BE2C (cell line): ENCODE measurements around the gene NUDT15.
A peak's percentile ranks its signal among the peaks of the same experiment; 100 is the strongest.

Source experiments
- DNase-seq: peaks from one replicate; pipeline ENCODE4 v3.0.0-alpha.2; 2020
- H3K27me3 ChIP-seq: fragments of 250-450 bp; sonication (Bioruptor Pico); 2 replicates; pipeline ENCODE4 v1.5.1; 2020; ENCODE audit warnings: mild to moderate bottlenecking
- H3K36me3 ChIP-seq: fragments of 250-450 bp; sonication (Bioruptor Pico); 2 replicates; pipeline ENCODE4 v1.5.1; 2020; ENCODE audit warnings: mild to moderate bottlenecking
- H3K4me1 ChIP-seq: fragments of 250-450 bp; sonication (Bioruptor Pico); 2 replicates; pipeline ENCODE4 v1.5.1; 2020
- H3K4me3 ChIP-seq: 2 replicates; pipeline ENCODE4 v1.5.1; 2011; ENCODE audit warnings: low read depth, low read length
- H3K9me3 ChIP-seq: fragments of 250-450 bp; sonication (Bioruptor Pico); 2 replicates; pipeline ENCODE4 v1.5.1; 2020
- TF ChIP-seq, protein P1 (sequence below): IDR thresholded peaks from 2 replicates; pipeline ENCODE4 v1.5.1; 2012; ENCODE audit warnings: mild to moderate bottlenecking, low read depth, low read length

The NUDT15 gene

DNA sequence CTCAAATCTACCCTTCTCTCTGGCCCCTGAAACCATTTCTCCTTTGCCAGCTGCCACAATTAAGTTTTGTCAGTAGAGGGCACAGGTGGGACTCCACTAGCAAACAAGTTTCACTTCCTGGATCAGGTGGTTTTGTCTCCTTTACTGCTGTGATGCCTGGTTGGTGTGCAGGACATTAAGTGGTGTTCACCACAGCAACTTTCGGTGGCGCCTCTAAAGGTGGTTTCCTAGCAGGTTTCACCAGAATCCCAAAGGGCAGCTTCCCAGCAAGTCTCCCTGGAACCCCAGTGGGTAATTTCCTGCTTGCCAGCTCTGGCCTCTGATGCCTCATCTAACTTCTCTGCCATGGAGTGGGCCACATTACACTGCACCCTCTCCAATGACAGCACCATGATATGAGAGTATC, 40.7 kb downstream of the NUDT15 start:
- no peaks in the 10 kb centered on the region for H3K4me1 ChIP-seq
- DNase-seq = no peak
- peaks cover 75% of the 10 kb centered on the region for H3K36me3 ChIP-seq
- TF ChIP-seq, protein P1, sequence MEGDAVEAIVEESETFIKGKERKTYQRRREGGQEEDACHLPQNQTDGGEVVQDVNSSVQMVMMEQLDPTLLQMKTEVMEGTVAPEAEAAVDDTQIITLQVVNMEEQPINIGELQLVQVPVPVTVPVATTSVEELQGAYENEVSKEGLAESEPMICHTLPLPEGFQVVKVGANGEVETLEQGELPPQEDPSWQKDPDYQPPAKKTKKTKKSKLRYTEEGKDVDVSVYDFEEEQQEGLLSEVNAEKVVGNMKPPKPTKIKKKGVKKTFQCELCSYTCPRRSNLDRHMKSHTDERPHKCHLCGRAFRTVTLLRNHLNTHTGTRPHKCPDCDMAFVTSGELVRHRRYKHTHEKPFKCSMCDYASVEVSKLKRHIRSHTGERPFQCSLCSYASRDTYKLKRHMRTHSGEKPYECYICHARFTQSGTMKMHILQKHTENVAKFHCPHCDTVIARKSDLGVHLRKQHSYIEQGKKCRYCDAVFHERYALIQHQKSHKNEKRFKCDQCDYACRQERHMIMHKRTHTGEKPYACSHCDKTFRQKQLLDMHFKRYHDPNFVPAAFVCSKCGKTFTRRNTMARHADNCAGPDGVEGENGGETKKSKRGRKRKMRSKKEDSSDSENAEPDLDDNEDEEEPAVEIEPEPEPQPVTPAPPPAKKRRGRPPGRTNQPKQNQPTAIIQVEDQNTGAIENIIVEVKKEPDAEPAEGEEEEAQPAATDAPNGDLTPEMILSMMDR = peak; percentile 29
- H3K27me3 ChIP-seq = no peaks in the 10 kb centered on the region
- no peak overlapping the region for H3K4me3 ChIP-seq
- H3K9me3 ChIP-seq = no peaks in the 10 kb centered on the region

DNA sequence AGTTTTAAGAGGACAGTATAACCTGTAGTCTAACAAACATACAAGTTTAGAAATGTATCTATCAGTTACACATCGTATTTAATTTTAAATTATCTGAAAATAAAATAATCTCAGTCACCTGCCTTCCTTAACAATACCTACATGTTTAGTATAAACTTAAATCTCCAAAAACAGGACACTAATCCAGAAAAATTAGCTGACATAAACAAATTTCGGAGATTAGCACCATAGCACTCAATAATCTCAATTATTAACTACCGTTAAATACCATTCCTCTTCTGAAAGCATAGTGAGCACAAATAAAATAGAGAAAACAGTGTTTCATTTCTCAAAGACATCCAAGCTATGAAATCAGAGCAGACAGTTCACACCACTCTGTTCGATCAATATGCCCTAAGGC, 44.2 kb downstream of the NUDT15 start:
- no peak for DNase-seq
- Histone ChIP-seq H3K27me3 (no peaks in the 10 kb centered on the region), H3K4me3 (no peak overlapping the region)

DNA sequence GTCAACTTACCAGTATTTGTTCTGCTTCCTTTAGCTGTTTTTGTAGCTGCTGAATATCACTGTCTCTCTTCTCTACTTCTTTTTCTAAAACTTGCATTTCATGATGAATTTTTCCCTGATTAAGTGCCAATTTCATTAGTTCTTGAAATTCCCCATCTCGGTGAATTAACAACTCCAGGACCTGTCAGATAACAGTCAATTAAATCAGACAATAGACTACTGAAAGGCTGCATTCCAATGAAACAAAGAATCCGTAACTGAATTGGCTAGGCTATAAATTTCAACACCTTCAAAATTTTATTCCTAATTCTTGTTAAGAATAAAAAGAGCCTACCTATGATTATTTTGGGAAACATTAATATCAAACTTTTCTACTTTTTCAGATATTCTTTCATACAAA, 48.7 kb downstream of the NUDT15 start:
- DNase-seq = no peak
- Histone ChIP-seq H3K36me3 (peaks cover 37% of the 10 kb centered on the region), H3K9me3 (no peaks in the 10 kb centered on the region), H3K4me1 (no peaks in the 10 kb centered on the region), H3K27me3 (no peaks in the 10 kb centered on the region), H3K4me3 (no peak overlapping the region)
- TF ChIP-seq, protein P1 = no peak

More for the DNA sequence above, 44.2 kb downstream of the NUDT15 start:
- Histone ChIP-seq H3K9me3 (no peaks in the 10 kb centered on the region), H3K36me3 (peaks cover 64% of the 10 kb centered on the region), H3K4me1 (no peaks in the 10 kb centered on the region)
- TF ChIP-seq, protein P1 = no peak

DNA sequence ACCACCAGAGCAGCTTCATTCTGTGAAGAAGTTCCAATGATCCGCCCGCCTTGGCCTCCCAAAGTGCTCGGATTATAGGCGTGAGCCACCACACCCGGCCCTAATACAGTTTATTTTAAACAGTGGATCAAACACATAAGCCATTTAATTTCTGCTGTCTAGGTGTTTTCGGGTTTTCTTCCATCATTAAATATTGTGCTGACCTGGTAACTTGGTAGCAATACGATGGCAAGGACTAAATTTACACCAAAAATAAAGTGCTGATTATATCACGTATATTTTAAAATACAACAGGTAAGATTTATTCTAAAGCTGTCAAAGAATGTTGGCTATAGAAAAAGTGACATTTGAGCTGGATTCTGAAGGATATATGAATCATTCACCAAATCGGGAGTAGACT, 56.1 kb downstream of the NUDT15 start:
- no peak for DNase-seq
- TF ChIP-seq, protein P1 = no peak

DNA sequence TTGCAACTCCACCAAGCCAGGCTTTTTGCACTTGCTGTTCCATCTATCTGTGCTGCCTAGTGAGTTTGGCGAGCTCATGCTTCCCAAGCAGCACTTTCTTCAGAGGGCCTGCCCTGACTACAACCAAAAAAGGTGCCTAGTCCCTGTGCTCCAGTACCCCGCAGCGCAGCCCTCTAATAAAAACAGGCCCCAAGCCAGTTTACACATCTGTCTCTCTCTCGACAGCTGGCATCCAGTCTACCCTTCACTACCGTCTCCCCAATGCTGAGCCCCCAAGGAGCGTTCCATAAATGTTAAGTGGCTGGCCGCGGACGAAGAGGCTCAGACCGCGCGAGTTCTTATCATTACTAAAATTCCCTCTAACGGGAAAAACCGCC, 56.9 kb downstream of the NUDT15 start:
- Histone ChIP-seq H3K27me3 (no peaks in the 10 kb centered on the region), H3K4me3 (peak overlapping the region; percentile 94), H3K9me3 (no peaks in the 10 kb centered on the region), H3K4me1 (no peaks in the 10 kb centered on the region), H3K36me3 (peaks cover 6% of the 10 kb centered on the region; the same call in 1 of the 2 replicates)
- peak; percentile 9 for DNase-seq
- TF ChIP-seq, protein P1 = no peak

More for the DNA sequence above, 56.1 kb downstream of the NUDT15 start:
- no peaks in the 10 kb centered on the region for H3K9me3 ChIP-seq
- H3K4me1 ChIP-seq = no peaks in the 10 kb centered on the region
- no peaks in the 10 kb centered on the region for H3K27me3 ChIP-seq
- H3K4me3 ChIP-seq = peak overlapping the region; percentile 94
- peaks cover 7% of the 10 kb centered on the region; the same call in 1 of the 2 replicates for H3K36me3 ChIP-seq

DNA sequence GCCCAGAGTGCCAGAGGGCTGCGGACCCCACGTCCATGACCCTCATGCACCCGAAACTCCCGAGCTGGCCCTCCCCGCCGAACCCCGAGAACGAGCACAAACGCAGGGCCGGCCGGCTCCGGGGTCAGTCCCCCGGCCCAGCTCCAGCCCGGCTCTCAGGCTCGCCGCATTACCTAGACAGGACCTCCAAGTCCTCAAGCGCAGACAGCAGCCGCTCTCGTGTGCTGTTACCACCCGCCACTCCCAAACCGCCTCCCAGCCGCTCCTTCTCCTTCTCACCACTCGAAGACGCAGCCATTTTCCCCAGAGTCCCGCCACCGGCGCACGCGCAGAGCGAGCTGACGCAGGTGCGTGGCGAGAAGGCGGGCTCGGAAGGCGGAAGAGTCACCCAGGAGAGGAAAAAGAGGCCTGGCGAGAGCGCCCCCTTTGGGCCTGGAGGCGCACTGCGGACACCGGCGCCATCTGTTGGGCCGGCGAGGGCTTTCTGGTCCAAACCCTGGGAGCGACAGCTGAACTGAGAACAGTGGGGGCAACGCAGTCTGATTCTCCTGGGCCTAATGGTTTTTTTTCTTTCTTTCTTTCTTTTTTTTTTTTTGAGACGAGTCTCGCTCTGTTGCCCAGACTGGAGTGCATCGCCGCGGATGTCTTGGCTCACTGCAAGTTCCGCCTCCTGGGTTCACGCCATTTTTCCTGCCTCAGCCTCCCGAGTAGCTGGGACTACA, 57.4 kb downstream of the NUDT15 start, which contains the start of gene MED4:
TSS of gene MED4 (minus strand) at position 324 of the 722 bp plus-strand sequence. CDS start at position 298, 26 bp downstream.
- peak within 1 kb of the TSS; percentile 94 for H3K4me3 ChIP-seq
- H3K4me1 ChIP-seq = no peaks in the 10 kb centered on the region
- H3K9me3 ChIP-seq = no peaks in the 10 kb centered on the region
- H3K27me3 ChIP-seq = no peaks in the 10 kb centered on the region
- TF ChIP-seq, protein P1 = peak; percentile 98
- peak; percentile 97 for DNase-seq
- H3K36me3 ChIP-seq = 0 out of 2 replicates have a peak, but pooled peaks cover under 1% of the 10 kb centered on the region
